H1 (cell line): ENCODE results near the gene GSK3B. TPM values are rescaled to one million over a fixed set of nuclear protein-coding genes. Genes with fewer than 3 reads are reported as not detected.

Experiments used
- CTCF ChIA-PET: fragments of 300-600 bp; sonication (Branson Sonifier 250); formaldehyde crosslinking; loops from one replicate; lab custom pipeline; 2021; ENCODE audit not compliant: partially characterized antibody; lab: Charles Lee
- POLR2A ChIA-PET: fragments of 300-600 bp; sonication (Branson Sonifier 250); formaldehyde crosslinking; loops from one replicate; lab custom pipeline; 2021; ENCODE audit warnings: inconsistent platforms; ENCODE audit not compliant: partially characterized antibody; lab: Charles Lee
- DNase-seq, 2 experiments: peaks; one replicate each; pipeline versions ENCODE4 v3.0.0 to v3.0.0-alpha.2; 2010 to 2022; ENCODE audit warnings: low spot score in 2 of 2, low read depth in 1 of 2, mixed read lengths in 1 of 2
- FAIRE-seq: peaks from 2 replicates; lab custom pipeline; 2011; peaks lifted over from hg19 to GRCh38; lab: Jason Lieb, UNC
- H2AFZ ChIP-seq: 2 replicates; pipeline ENCODE4 v1.8.1; 2012; ENCODE audit warnings: low read length, inconsistent platforms
- H2AK5ac ChIP-seq: 2 replicates; pipeline ENCODE4 v1.6.1; 2013; ENCODE audit warnings: low read depth, low read length
- H2BK120ac ChIP-seq: replicated peaks from 2 replicates; pipeline ENCODE3; 2013; ENCODE audit warnings: low read depth, low read length, inconsistent platforms
- H2BK12ac ChIP-seq: 2 replicates; pipeline ENCODE4 v1.6.1; 2013; ENCODE audit warnings: low read depth, low read length
- H2BK15ac ChIP-seq: 2 replicates; pipeline ENCODE4 v1.6.1; 2013; ENCODE audit warnings: low read length
- H2BK20ac ChIP-seq: 2 replicates; pipeline ENCODE4 v1.6.1; 2013; ENCODE audit warnings: low read length
- H2BK5ac ChIP-seq: 2 replicates; pipeline ENCODE4 v1.6.1; 2013; ENCODE audit warnings: low read depth, low read length
- H3K14ac ChIP-seq: 2 replicates; pipeline ENCODE4 v1.6.1; 2013; ENCODE audit warnings: inconsistent platforms; ENCODE audit not compliant: insufficient read length
- H3K18ac ChIP-seq: 2 replicates; pipeline ENCODE4 v1.6.1; 2013; ENCODE audit warnings: low read length; ENCODE audit errors: extremely low read depth
- H3K23ac ChIP-seq: 2 replicates; pipeline ENCODE4 v1.6.1; 2013; ENCODE audit warnings: inconsistent platforms; ENCODE audit not compliant: insufficient read length
- H3K23me2 ChIP-seq: 2 replicates; pipeline ENCODE4 v1.6.1; 2013; ENCODE audit warnings: low read depth, low read length
- H3K27ac ChIP-seq: 2 replicates; pipeline ENCODE4 v1.6.1; 2011; ENCODE audit warnings: low read depth, low read length, inconsistent platforms
- H3K27me3 ChIP-seq, 4 experiments: replicated peaks in 1 of 4; 1 replicate in 1 of 4; 2 replicates in 3 of 4; pipeline versions ENCODE4 v1.6.1 to v1.8.1; 2011 to 2013; ENCODE audit warnings: low read length in 3 of 4, mild to moderate bottlenecking in 3 of 4, inconsistent platforms in 2 of 4, mixed read lengths in 2 of 4, moderate library complexity in 1 of 4; ENCODE audit not compliant: control insufficient read depth in 3 of 4, insufficient read depth in 3 of 4; ENCODE audit errors: extremely low read depth in 1 of 4
- H3K36me3 ChIP-seq, 4 experiments: 2 replicates each; pipeline versions ENCODE4 v1.6.1 to v1.8.1; 2011 to 2013; ENCODE audit warnings: mild to moderate bottlenecking in 4 of 4, low read length in 3 of 4, moderate library complexity in 2 of 4, control low read depth in 1 of 4, inconsistent platforms in 1 of 4; ENCODE audit not compliant: insufficient read depth in 4 of 4, control insufficient read depth in 2 of 4
- H3K4ac ChIP-seq: replicated peaks from 2 replicates; pipeline ENCODE3; 2013; ENCODE audit warnings: low read length, low read depth, mixed read lengths, inconsistent platforms; ENCODE audit not compliant: insufficient read length
- H3K4me1 ChIP-seq, 4 experiments: replicated peaks in 1 of 4; 1 replicate in 1 of 4; 2 replicates in 3 of 4; pipeline versions ENCODE4 v1.6.1 to v1.8.1; 2011 to 2013; ENCODE audit warnings: low read length in 3 of 4, inconsistent platforms in 2 of 4, mixed read lengths in 1 of 4; ENCODE audit not compliant: insufficient read depth in 4 of 4, control insufficient read depth in 3 of 4
- H3K4me2 ChIP-seq, 2 experiments: 2 replicates each; pipeline versions ENCODE4 v1.6.1 to v1.8.1; 2011 to 2013; ENCODE audit warnings: low read depth in 2 of 2, low read length in 2 of 2, control low read depth in 1 of 2, inconsistent platforms in 1 of 2, mild to moderate bottlenecking in 1 of 2; ENCODE audit not compliant: insufficient read depth in 1 of 2
- H3K4me3 ChIP-seq, 4 experiments: fragments of 200-600, 300-600 bp in 1 of 4; sonication (generic), shearing (Covaris generic), sonication (Bioruptor Twin) in 1 of 4; 2 replicates each; pipeline versions ENCODE4 v1.5.1 to v1.8.1; 2011 to 2016; ENCODE audit warnings: low read length in 4 of 4, low read depth in 3 of 4, control low read depth in 2 of 4, inconsistent platforms in 2 of 4, mild to moderate bottlenecking in 2 of 4, mixed read lengths in 1 of 4, moderate library complexity in 1 of 4; ENCODE audit not compliant: insufficient read depth in 2 of 4; ENCODE audit errors: extremely low read depth in 1 of 4
- H3K56ac ChIP-seq: replicated peaks from 2 replicates; pipeline ENCODE3; 2013; ENCODE audit warnings: low read depth, mild to moderate bottlenecking, mixed read lengths, low read length, inconsistent platforms; ENCODE audit not compliant: insufficient read length
- H3K79me1 ChIP-seq: 2 replicates; pipeline ENCODE4 v1.6.1; 2013; ENCODE audit warnings: low read depth, low read length, control low read depth
- H3K79me2 ChIP-seq, 2 experiments: 2 replicates each; pipeline versions ENCODE4 v1.6.1 to v1.8.1; 2012 to 2013; ENCODE audit warnings: low read length in 2 of 2, mild to moderate bottlenecking in 2 of 2, inconsistent platforms in 1 of 2; ENCODE audit not compliant: insufficient read depth in 2 of 2, control insufficient read depth in 1 of 2
- H3K9ac ChIP-seq, 4 experiments: replicated peaks in 1 of 4; 1 replicate in 1 of 4; 2 replicates in 3 of 4; pipeline versions ENCODE4 v1.6.1 to v1.8.1; 2011 to 2013; ENCODE audit warnings: low read depth in 3 of 4, low read length in 3 of 4, control low read depth in 2 of 4, mild to moderate bottlenecking in 2 of 4, moderate library complexity in 2 of 4, inconsistent platforms in 1 of 4; ENCODE audit errors: extremely low read depth in 1 of 4
- H3K9me3 ChIP-seq, 2 experiments: 2 replicates each; pipeline versions ENCODE4 v1.6.1 to v1.8.1; 2012 to 2013; ENCODE audit warnings: mild to moderate bottlenecking in 2 of 2, moderate library complexity in 2 of 2, control low read depth in 1 of 2, inconsistent platforms in 1 of 2, low read depth in 1 of 2, low read length in 1 of 2, mixed read lengths in 1 of 2; ENCODE audit not compliant: insufficient read depth in 2 of 2
- H4K20me1 ChIP-seq, 2 experiments: replicated peaks in 1 of 2; 2 replicates each; pipeline versions ENCODE3 to v1.8.1; 2011 to 2013; ENCODE audit warnings: inconsistent platforms in 2 of 2, low read length in 2 of 2, mild to moderate bottlenecking in 1 of 2; ENCODE audit not compliant: insufficient read depth in 2 of 2, control insufficient read depth in 1 of 2
- H4K5ac ChIP-seq: 2 replicates; pipeline ENCODE4 v1.6.1; 2013; ENCODE audit warnings: low read length, low read depth, mixed read lengths, inconsistent platforms; ENCODE audit not compliant: insufficient read length
- H4K8ac ChIP-seq: 2 replicates; pipeline ENCODE4 v1.8.0; 2013; ENCODE audit warnings: mild to moderate bottlenecking, moderate library complexity, low read length, inconsistent platforms; ENCODE audit not compliant: insufficient read depth; ENCODE audit errors: extremely low read depth
- H4K91ac ChIP-seq: replicated peaks from 2 replicates; pipeline ENCODE3; 2013; ENCODE audit warnings: low read length, mixed read lengths, inconsistent platforms; ENCODE audit not compliant: insufficient read length
- CBX8 ChIP-seq: fragments of 300-800, 300-1000 bp; sonication (generic); IDR thresholded peaks from 2 replicates; pipeline ENCODE4 v1.7.1; 2016; ENCODE audit warnings: low read depth, low read length, borderline replicate concordance
- CEBPB ChIP-seq: IDR thresholded peaks from 2 replicates; pipeline ENCODE4 v1.6.1; 2012; ENCODE audit warnings: low read depth, low read length
- EP300 ChIP-seq, 2 experiments: IDR thresholded peaks; 1 replicate in 1 of 2; 2 replicates in 1 of 2; pipeline ENCODE4 v1.6.1; 2011 to 2012; ENCODE audit warnings: low read depth in 2 of 2, low read length in 2 of 2, mild to moderate bottlenecking in 2 of 2, borderline replicate concordance in 1 of 2, inconsistent platforms in 1 of 2, moderate library complexity in 1 of 2
- EZH2 ChIP-seq: fragments of 200-600 bp; sonication (generic); IDR thresholded peaks from 2 replicates; pipeline ENCODE4 v1.7.1; 2012; ENCODE audit warnings: low read depth, mild to moderate bottlenecking, moderate library complexity, low read length, inconsistent platforms; ENCODE audit not compliant: severe bottlenecking
- GTF2F1 ChIP-seq: IDR thresholded peaks from 2 replicates; pipeline ENCODE4 v1.6.1; 2012; ENCODE audit warnings: low read depth, low read length, improper control_type of control experiment, borderline replicate concordance
- JUN ChIP-seq: IDR thresholded peaks from 2 replicates; pipeline ENCODE4 v1.6.1; 2011; ENCODE audit warnings: low read depth, mild to moderate bottlenecking, improper control_type of control experiment, low read length
- JUND ChIP-seq: IDR thresholded peaks from 2 replicates; pipeline ENCODE4 v1.6.1; 2011; ENCODE audit warnings: mild to moderate bottlenecking, improper control_type of control experiment, low read length
- TBP ChIP-seq: IDR thresholded peaks from 2 replicates; pipeline ENCODE4 v1.6.1; 2011; ENCODE audit warnings: low read depth, low read length, improper control_type of control experiment
- YY1 ChIP-seq: IDR thresholded peaks from 2 replicates; pipeline ENCODE4 v1.6.1; 2011; ENCODE audit warnings: low read depth, mild to moderate bottlenecking, low read length
- WGBS, 2 experiments: shearing (Covaris generic) in 1 of 2; methylation state at CpG; one replicate each; pipeline versions ENCODE4 v1.1.6 to v1.1.7; 2013 to 2015; ENCODE audit warnings: low lambda C conversion rate in 2 of 2, mixed read lengths in 2 of 2, inconsistent platforms in 1 of 2, low coverage in 1 of 2, missing lambda C conversion rate in 1 of 2; ENCODE audit not compliant: insufficient replicate concordance in 2 of 2, insufficient coverage in 1 of 2, insufficient read length in 1 of 2; ENCODE audit errors: extremely low coverage in 1 of 2, missing lambda C conversion rate in 1 of 2; 5-methylcytosine and 5-hydroxymethylcytosine counted together
- polyA plus RNA-seq, 7 experiments: library from polyadenylated mRNA; depleted of rRNA in 3 of 7; stranded (reverse) in 5 of 7; unstranded in 2 of 7; fragments of >200 nt in 5 of 7; fragments of 200-250 nt in 2 of 7; gene quantifications; 1 replicate in 5 of 7; 2 replicates in 1 of 7; 4 replicates in 1 of 7; pipeline versions ENCODE4 v1.2.1 to v1.2.3, GENCODE V29; 2011 to 2013; ENCODE audit warnings: missing spikeins in 2 of 7, mixed read lengths in 2 of 7
- total RNA-seq: library from RNA; stranded (reverse); fragmentation: NEBNext Ultra II Directional; extraction: Animal tissue kit (Norgen Biotek cat#: 25700); gene quantifications from 2 replicates; pipeline ENCODE4 v1.2.1, GENCODE V29; 2021
- TF ChIP-seq, protein P1 (sequence below): IDR thresholded peaks from 2 replicates; pipeline ENCODE4 v1.6.1; 2012; ENCODE audit warnings: inconsistent platforms
- TF ChIP-seq, protein P2 (sequence below): IDR thresholded peaks from 2 replicates; pipeline ENCODE4 v1.6.1; 2011; ENCODE audit warnings: low read length, improper control_type of control experiment

The GSK3B gene
- total and polyA plus RNA-seq, 2 of the 8 experiments (the other 6 are each of a cell fraction or from before 2014, with no cell fraction given): 24.2 to 50.7 TPM

- Histone ChIP-seq H2AK5ac (no peak overlapping the region), H3K36me3 (no peaks in the 10 kb centered on the region), H3K23me2 (no peaks in the 10 kb centered on the region), H3K4me2 (no peak overlapping the region), H3K27ac (no peak overlapping the region), H3K23ac (no peak overlapping the region), H3K14ac (no peak overlapping the region), H4K20me1 (no peaks in the 10 kb centered on the region), H2BK15ac (no peak overlapping the region), H4K8ac (no peak overlapping the region), H3K18ac (no peak overlapping the region), H4K91ac (no peak overlapping the region), H2BK120ac (no peak overlapping the region), H2AFZ (no peak overlapping the region), H3K9ac (no peak overlapping the region), H3K4ac (no peak overlapping the region), H4K5ac (no peak overlapping the region), H3K9me3 (no peaks in the 10 kb centered on the region), H2BK20ac (no peak overlapping the region), H2BK12ac (no peak overlapping the region), H3K4me1 (no peaks in the 10 kb centered on the region), H3K79me1 (no peaks in the 10 kb centered on the region), H3K79me2 (no peaks in the 10 kb centered on the region), H3K4me3 (no peak overlapping the region), H2BK5ac (no peak overlapping the region), H3K27me3 (peaks cover 0 to 6% (median 1%) of the 10 kb centered on the region in 4 experiments; a peak in 3 of 7 replicates), H3K56ac (no peak overlapping the region)
- no peak for FAIRE-seq
- 88% methylated on average over 8 of the region's 8 CpGs; no CpG with 5 or more reads in 1 of the 2 experiments for WGBS, 2 experiments
- ChIA-PET CTCF (interaction anchor here (0.6 to 3.3 kb wide), 5 partner anchors 10 to 368 kb away, joined by 3 to 17 read pairs (median 3); no protein-coding TSS in a partner anchor), POLR2A (interaction anchor here (0.9 to 2.7 kb wide), 3 partner anchors 7 to 280 kb away, joined by 3 to 10 read pairs (median 4); no protein-coding TSS in a partner anchor)
- DNase-seq: no peak
- no peak for TF ChIP-seq JUND
- TF ChIP-seq EP300 (IDR thresholded peaks at IDR 0.05; ENCODE audit: borderline replicate concordance in 1 of 2, low read depth in 2 of 2, low read length in 2 of 2): no peak
- no peak for TF ChIP-seq CBX8
- TF ChIP-seq JUN: no peak
- TF ChIP-seq, protein P1, sequence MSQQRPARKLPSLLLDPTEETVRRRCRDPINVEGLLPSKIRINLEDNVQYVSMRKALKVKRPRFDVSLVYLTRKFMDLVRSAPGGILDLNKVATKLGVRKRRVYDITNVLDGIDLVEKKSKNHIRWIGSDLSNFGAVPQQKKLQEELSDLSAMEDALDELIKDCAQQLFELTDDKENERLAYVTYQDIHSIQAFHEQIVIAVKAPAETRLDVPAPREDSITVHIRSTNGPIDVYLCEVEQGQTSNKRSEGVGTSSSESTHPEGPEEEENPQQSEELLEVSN: no peak
- TF ChIP-seq, protein P2, sequence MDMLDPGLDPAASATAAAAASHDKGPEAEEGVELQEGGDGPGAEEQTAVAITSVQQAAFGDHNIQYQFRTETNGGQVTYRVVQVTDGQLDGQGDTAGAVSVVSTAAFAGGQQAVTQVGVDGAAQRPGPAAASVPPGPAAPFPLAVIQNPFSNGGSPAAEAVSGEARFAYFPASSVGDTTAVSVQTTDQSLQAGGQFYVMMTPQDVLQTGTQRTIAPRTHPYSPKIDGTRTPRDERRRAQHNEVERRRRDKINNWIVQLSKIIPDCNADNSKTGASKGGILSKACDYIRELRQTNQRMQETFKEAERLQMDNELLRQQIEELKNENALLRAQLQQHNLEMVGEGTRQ: no peak
- no peak for TF ChIP-seq EZH2
- no peak for TF ChIP-seq CEBPB
- TF ChIP-seq GTF2F1: no peak
- no peak for TF ChIP-seq YY1
- no peak for TF ChIP-seq TBP
Measured at GRCh38 chr3:119815716-119816115, 278.5 kb downstream of the GSK3B start.
